ENCODE data around the gene ARHGEF3.

DNA sequence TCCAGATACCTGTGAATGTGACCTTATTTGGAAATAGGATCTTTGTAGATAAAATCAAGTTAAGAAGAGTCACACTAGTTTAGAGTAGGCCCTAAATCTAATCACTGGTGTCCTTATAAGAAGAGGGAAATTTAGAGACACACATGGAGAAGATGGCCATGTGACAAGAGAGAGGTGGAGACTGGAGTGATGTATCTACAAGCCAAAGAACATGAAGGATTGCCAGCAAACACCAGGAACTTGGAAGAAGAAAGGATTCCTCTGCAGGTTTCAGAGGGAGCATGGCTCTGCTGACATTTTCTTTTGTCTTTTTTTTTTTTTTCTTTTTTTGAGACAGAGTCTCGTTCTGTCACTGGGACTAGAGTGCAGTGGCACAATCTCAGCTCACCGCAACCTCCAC lies 20.8 kb downstream of the ARHGEF3 start:
- TF ChIP-seq, protein P1, sequence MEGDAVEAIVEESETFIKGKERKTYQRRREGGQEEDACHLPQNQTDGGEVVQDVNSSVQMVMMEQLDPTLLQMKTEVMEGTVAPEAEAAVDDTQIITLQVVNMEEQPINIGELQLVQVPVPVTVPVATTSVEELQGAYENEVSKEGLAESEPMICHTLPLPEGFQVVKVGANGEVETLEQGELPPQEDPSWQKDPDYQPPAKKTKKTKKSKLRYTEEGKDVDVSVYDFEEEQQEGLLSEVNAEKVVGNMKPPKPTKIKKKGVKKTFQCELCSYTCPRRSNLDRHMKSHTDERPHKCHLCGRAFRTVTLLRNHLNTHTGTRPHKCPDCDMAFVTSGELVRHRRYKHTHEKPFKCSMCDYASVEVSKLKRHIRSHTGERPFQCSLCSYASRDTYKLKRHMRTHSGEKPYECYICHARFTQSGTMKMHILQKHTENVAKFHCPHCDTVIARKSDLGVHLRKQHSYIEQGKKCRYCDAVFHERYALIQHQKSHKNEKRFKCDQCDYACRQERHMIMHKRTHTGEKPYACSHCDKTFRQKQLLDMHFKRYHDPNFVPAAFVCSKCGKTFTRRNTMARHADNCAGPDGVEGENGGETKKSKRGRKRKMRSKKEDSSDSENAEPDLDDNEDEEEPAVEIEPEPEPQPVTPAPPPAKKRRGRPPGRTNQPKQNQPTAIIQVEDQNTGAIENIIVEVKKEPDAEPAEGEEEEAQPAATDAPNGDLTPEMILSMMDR (IDR thresholded peaks at IDR 0.05), result no peak
- no peak for TF ChIP-seq POLR2A (IDR thresholded peaks at IDR 0.05)
